Measurements from ENCODE around the gene FITM1. TPM values are rescaled to one million over a fixed set of nuclear protein-coding genes. Genes with fewer than 3 reads are reported as not detected.

FITM1 gene
- total RNA-seq, 3 donors from 2014 or later (not counting 1 experiment from before 2014, with no cell fraction given): 0.80 to 2.8 (median 2.3) TPM

DNA sequence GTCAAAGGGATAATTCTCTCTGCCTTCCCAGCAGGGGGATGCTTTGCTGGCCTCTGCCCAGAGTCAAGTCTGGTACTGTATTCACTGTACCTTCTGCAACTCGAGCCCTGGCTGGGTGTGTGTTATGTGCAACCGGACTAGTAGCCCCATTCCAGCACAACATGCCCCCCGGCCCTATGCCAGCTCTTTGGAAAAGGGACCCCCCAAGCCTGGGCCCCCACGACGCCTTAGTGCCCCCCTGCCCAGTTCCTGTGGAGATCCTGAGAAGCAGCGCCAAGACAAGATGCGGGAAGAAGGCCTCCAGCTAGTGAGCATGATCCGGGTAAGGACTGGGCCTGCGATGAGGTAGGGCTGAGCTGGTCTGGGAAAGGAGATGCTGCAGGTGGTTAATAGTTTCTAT is 20.1 kb downstream of the FITM1 start:
- no peak overlapping the region for H3K4me3 ChIP-seq (ENCODE audit: low read length)
- no peaks in the 10 kb centered on the region for H3K27me3 ChIP-seq (ENCODE audit: control insufficient read depth, insufficient read depth, low read length)
- no peak overlapping the region for H3K27ac ChIP-seq (ENCODE audit: low read length)
- Mint-ChIP-seq H3K4me1 (peaks cover 38 to 49% of the 10 kb centered on the region in 2 donors), H3K36me3 (no peaks in the 10 kb centered on the region), H3K4me3 (no peak overlapping the region), H3K9me3 (no peaks in the 10 kb centered on the region), H3K27ac (no peak overlapping the region), H3K27me3 (ENCODE audit: low read depth in 2 of 2) (no peaks in the 10 kb centered on the region)
- WGBS (ENCODE audit: insufficient coverage): 95% methylated on average over 9 of the region's 9 CpGs
- DNase-seq (no peak), ATAC-seq (no peak)
- TF ChIP-seq, protein P1, sequence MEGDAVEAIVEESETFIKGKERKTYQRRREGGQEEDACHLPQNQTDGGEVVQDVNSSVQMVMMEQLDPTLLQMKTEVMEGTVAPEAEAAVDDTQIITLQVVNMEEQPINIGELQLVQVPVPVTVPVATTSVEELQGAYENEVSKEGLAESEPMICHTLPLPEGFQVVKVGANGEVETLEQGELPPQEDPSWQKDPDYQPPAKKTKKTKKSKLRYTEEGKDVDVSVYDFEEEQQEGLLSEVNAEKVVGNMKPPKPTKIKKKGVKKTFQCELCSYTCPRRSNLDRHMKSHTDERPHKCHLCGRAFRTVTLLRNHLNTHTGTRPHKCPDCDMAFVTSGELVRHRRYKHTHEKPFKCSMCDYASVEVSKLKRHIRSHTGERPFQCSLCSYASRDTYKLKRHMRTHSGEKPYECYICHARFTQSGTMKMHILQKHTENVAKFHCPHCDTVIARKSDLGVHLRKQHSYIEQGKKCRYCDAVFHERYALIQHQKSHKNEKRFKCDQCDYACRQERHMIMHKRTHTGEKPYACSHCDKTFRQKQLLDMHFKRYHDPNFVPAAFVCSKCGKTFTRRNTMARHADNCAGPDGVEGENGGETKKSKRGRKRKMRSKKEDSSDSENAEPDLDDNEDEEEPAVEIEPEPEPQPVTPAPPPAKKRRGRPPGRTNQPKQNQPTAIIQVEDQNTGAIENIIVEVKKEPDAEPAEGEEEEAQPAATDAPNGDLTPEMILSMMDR (IDR thresholded peaks at IDR 0.05): no peak
- peaks cover 50% of the 10 kb centered on the region for H3K36me3 ChIP-seq (ENCODE audit: control insufficient read depth, insufficient read depth, low read length)
- no peaks in the 10 kb centered on the region for H3K9me3 ChIP-seq (ENCODE audit: control insufficient read depth, insufficient read depth, low read length)
- H3K4me1 ChIP-seq (ENCODE audit: control insufficient read depth, insufficient read depth, low read length): peaks cover 20% of the 10 kb centered on the region
- intact Hi-C loops (cut with micrococcal nuclease): no loop called here

DNA sequence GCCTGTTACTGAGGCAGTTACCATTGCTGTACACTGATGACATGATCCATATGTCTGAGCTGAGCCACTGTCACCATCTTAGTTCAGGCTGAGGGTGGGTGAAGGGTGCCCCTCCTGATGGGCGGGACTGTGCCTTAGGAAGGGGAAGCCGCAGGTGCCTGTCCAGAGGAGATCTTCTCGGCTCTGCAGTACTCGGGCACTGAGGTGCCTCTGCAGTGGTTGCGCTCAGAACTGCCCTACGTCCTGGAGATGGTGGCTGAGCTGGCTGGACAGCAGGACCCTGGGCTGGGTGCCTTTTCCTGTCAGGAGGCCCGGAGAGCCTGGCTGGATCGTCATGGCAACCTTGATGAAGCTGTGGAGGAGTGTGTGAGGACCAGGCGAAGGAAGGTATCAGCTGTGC is 20.5 kb downstream of the FITM1 start:
- H3K4me3 ChIP-seq (ENCODE audit: low read length): no peak overlapping the region
- Mint-ChIP-seq H3K4me1 (peaks cover 34 to 49% of the 10 kb centered on the region in 2 donors), H3K4me3 (no peak overlapping the region), H3K9me3 (no peaks in the 10 kb centered on the region), H3K27ac (no peak overlapping the region), H3K27me3 (ENCODE audit: low read depth in 2 of 2) (no peaks in the 10 kb centered on the region), H3K36me3 (no peaks in the 10 kb centered on the region)
- H3K4me1 ChIP-seq (ENCODE audit: control insufficient read depth, insufficient read depth, low read length): peaks cover 16% of the 10 kb centered on the region
- H3K36me3 ChIP-seq (ENCODE audit: control insufficient read depth, insufficient read depth, low read length): peaks cover 54% of the 10 kb centered on the region
- DNase-seq (no peak), ATAC-seq (no peak)
- no peaks in the 10 kb centered on the region for H3K27me3 ChIP-seq (ENCODE audit: control insufficient read depth, insufficient read depth, low read length)
- 97% methylated on average over 9 of the region's 9 CpGs for WGBS (ENCODE audit: insufficient coverage)
- H3K27ac ChIP-seq (ENCODE audit: low read length): no peak overlapping the region
- TF ChIP-seq, protein P1 (IDR thresholded peaks at IDR 0.05): no peak
- no peaks in the 10 kb centered on the region for H3K9me3 ChIP-seq (ENCODE audit: control insufficient read depth, insufficient read depth, low read length)
- intact Hi-C loops (cut with micrococcal nuclease): no loop called here

DNA sequence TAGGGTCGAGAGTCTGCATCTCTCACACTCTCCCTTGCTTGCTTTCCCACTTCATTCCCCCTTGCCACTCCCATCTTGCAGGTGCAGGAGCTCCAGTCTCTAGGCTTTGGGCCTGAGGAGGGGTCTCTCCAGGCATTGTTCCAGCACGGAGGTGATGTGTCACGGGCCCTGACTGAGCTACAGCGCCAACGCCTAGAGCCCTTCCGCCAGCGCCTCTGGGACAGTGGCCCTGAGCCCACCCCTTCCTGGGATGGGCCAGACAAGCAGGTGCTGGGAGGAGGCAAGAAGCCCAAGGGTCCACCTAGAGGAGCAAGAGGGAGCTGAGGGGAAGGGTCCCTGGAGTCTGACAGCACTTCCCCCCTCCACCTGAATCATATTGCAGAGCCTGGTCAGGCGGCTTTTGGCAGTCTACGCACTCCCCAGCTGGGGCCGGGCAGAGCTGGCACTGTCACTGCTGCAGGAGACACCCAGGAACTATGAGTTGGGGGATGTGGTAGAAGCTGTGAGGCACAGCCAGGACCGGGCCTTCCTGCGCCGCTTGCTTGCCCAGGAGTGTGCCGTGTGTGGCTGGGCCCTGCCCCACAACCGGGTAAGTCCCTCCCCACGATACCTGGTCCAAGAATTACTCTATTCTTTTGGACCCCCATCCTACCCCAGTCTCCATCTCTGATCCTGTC is 21.1 kb downstream of the FITM1 start:
- TF ChIP-seq, protein P1 (IDR thresholded peaks at IDR 0.05): no peak
- ATAC-seq (no peak), DNase-seq (no peak)
- Mint-ChIP-seq H3K36me3 (no peaks in the 10 kb centered on the region), H3K27me3 (ENCODE audit: low read depth in 2 of 2) (no peaks in the 10 kb centered on the region), H3K4me3 (no peak overlapping the region), H3K27ac (no peak overlapping the region), H3K4me1 (peaks cover 33 to 43% of the 10 kb centered on the region in 2 donors), H3K9me3 (no peaks in the 10 kb centered on the region)
- Histone ChIP-seq H3K36me3 (ENCODE audit: control insufficient read depth, insufficient read depth, low read length) (peaks cover 58% of the 10 kb centered on the region), H3K9me3 (ENCODE audit: control insufficient read depth, insufficient read depth, low read length) (no peaks in the 10 kb centered on the region), H3K4me3 (ENCODE audit: low read length) (no peak overlapping the region), H3K4me1 (ENCODE audit: control insufficient read depth, insufficient read depth, low read length) (peaks cover 12% of the 10 kb centered on the region), H3K27me3 (ENCODE audit: control insufficient read depth, insufficient read depth, low read length) (no peaks in the 10 kb centered on the region), H3K27ac (ENCODE audit: low read length) (no peak overlapping the region)
- intact Hi-C loops (cut with micrococcal nuclease): no loop called here
- 98% methylated on average over 16 of the region's 16 CpGs for WGBS (ENCODE audit: insufficient coverage)

DNA sequence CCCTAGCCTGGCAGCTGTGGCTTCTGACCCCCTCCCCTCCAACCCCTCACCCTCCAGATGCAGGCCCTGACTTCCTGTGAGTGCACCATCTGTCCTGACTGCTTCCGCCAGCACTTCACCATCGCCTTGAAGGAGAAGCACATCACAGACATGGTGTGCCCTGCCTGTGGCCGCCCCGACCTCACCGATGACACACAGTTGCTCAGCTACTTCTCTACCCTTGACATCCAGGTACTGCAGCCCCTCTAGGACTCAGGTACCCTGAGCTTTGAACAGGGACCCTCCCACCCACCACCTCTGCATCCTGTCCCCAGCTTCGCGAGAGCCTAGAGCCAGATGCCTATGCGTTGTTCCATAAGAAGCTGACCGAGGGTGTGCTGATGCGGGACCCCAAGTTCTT is 24.6 kb downstream of the FITM1 start:
- H3K27ac Mint-ChIP-seq: peak overlapping the region in 1 of 2 donors; percentile 56
- Histone ChIP-seq H3K4me3 (ENCODE audit: low read length) (no peak overlapping the region), H3K36me3 (ENCODE audit: control insufficient read depth, insufficient read depth, low read length) (peaks cover 74% of the 10 kb centered on the region), H3K27ac (ENCODE audit: low read length) (no peak overlapping the region), H3K27me3 (ENCODE audit: control insufficient read depth, insufficient read depth, low read length) (no peaks in the 10 kb centered on the region), H3K4me1 (ENCODE audit: control insufficient read depth, insufficient read depth, low read length) (peaks cover under 1% of the 10 kb centered on the region), H3K9me3 (ENCODE audit: control insufficient read depth, insufficient read depth, low read length) (no peaks in the 10 kb centered on the region)
- no peak overlapping the region for H3K4me3 Mint-ChIP-seq
- TF ChIP-seq, protein P1 (IDR thresholded peaks at IDR 0.05): no peak
- no peaks in the 10 kb centered on the region for H3K27me3 Mint-ChIP-seq (ENCODE audit: low read depth in 2 of 2)
- peaks cover 10 to 15% of the 10 kb centered on the region in 2 donors for H3K4me1 Mint-ChIP-seq
- intact Hi-C loops (cut with micrococcal nuclease): no loop called here
- ATAC-seq (no peak), DNase-seq (no peak)
- H3K36me3 Mint-ChIP-seq: no peaks in the 10 kb centered on the region
- H3K9me3 Mint-ChIP-seq: no peaks in the 10 kb centered on the region
- 97% methylated on average over 10 of the region's 10 CpGs for WGBS (ENCODE audit: insufficient coverage)

All from natural killer cell (primary cell).